Amniotic epithelial cell (primary cell): ENCODE results near the gene CEP78.
A peak's percentile ranks its signal among the peaks of the same experiment; 100 is the strongest.
"Not testable (repeated sequence)": the region's sequence is repeated elsewhere in the genome, so short reads cannot be mapped to it uniquely, and the experiment has no call there.

Experiments used
- DNase-seq: peaks from one replicate; pipeline ENCODE4 v3.0.0-alpha.2; 2010; ENCODE audit warnings: low read depth

Gene CEP78, protein sequence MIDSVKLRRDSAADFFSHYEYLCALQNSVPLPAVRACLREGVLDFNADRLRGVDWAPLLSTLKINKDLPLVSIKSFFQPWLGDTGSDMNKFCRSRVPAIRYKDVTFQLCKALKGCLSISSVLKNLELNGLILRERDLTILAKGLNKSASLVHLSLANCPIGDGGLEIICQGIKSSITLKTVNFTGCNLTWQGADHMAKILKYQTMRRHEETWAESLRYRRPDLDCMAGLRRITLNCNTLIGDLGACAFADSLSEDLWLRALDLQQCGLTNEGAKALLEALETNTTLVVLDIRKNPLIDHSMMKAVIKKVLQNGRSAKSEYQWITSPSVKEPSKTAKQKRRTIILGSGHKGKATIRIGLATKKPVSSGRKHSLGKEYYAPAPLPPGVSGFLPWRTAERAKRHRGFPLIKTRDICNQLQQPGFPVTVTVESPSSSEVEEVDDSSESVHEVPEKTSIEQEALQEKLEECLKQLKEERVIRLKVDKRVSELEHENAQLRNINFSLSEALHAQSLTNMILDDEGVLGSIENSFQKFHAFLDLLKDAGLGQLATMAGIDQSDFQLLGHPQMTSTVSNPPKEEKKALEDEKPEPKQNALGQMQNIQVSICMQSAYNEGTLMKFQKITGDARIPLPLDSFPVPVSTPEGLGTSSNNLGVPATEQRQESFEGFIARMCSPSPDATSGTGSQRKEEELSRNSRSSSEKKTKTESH

DNA sequence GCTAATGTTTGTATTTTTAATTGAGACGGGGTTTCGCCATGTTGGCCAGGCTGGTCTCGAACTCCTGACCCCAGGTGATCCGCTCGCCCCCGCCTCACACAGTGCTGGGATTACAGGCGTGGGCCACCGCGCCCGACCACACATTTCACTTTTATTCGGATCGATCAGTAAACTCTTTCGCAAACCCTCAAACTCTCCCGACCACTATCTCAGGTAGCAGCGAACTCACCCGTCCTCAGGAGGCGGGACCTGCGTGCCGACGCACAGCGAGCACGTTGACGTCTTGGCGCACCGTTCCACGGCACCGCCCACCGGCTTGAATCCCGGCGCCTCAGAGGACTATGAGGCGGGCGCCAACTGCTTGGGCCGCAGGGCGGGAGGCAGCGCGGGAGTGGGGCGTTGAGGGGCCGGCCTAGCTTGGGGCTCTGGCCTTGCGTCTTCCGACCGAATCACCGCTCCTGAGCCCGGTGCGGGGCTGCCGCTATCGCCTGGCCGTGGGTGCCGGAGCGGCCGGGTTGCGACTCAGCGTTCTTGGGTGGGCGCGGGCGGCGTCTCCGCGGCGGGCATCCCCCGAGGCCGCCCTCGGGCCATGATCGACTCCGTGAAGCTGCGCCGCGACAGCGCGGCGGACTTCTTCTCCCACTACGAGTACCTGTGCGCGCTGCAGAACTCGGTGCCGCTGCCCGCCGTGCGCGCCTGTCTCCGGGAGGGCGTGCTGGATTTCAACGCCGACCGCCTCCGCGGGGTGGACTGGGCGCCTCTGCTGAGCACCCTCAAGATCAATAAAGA lies at the start of gene CEP78:
Gene CEP78 (plus strand): TSS at position 314 of the 789 bp plus-strand sequence. CDS start 276 bp downstream, at position 590.
- DNase-seq, result peak; percentile 92

DNA sequence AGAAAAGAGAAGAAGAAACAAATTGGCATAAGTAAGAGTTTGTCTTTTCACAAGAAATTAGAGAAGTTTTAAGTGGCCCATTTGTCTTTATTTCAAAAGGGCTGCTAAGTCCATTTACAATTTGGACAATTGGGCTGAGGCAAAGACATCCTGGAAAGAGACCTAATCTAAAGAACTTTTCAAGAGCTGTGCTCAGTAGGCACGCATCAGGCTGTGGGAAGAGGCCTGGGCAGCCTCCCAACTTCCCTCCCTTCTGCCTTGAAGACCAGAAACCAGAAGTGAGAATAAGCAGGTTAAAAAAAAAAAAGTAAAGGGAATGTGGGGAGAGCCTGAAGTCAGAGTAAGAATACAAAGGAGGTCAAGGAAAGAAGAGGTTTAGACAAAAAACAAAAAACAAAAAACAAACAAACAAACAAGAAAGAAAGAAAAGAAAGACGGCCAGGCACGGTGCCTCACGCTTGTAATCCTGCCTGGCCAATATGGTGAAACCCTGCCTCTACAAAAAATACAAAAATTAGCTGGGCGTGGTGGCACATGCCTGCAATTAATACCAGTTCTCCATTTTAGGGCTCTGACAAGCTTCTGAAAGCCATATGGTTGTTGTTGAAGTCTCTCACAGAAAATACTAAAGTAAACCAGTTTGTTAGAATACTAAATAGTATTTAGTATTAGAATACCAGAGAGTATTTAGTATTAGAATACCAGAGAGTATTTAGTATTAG lies 48.0 kb upstream of the CEP78 start:
- DNase-seq, result peak; percentile 46

DNA sequence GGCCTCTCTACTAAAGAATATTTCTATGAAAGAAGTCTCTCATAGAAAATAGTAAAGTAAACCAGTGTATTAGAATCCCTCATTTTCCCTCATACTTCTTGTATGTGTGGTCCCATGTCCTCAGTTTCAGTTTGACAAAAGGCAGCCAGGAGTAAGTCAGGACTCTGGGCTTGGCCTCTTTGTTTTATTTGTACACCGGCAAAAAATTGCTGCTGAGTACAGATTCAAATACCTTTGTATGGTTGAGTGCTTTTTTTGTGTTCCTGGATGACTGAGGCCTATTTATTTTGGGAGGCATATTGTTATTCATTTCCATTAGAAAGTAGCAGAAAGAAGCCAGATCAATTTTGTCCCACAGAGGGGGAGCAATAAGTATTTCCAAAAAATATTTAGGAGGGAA lies 47.3 kb upstream of the CEP78 start:
- DNase-seq, result no peak

DNA sequence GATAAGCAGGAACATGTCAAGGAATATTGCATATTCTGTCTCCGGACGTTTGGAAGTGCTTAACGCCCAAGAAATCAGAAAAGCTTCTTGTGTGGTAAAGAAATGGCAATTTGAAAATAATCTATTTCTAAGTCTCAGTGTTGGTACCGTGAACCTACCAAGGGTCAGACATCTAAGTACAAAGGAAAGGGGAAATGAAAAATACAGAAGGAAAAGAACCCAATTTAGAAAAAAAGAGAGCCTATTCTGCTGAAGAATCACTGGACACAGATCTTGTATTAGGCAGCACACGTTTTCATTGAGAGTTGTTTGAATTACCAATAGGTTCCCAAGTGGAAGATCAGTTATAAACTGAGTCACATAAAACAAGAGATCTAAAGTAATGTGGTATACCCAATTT lies 46.9 kb upstream of the CEP78 start:
- DNase-seq, result no peak

- DNase-seq, result peak; percentile 89
Observed at GRCh38 chr9:78189461-78189860, 46.4 kb upstream of the CEP78 start.

- no peak for DNase-seq
Observed at GRCh38 chr9:78191931-78192330, 43.9 kb upstream of the CEP78 start.

DNA sequence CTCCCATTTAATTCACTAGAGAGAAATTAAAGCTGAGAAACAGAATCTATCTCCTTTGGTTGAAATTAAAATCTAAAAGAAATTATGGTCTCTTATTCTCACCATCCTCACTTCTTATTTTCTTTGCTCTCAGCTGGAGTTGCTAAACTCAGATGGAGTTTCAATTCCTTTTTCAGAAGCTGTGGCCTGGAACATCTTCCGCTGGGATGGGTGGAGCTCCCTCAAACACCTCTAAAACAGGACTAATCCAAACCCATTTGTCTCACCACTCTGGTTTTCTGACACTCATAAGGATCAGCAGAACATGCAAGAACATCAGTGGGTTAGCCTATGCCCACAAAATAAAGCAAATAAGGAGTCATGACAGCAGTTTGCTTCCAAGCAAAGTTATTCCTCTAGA lies 39.6 kb upstream of the CEP78 start:
- no peak for DNase-seq

DNA sequence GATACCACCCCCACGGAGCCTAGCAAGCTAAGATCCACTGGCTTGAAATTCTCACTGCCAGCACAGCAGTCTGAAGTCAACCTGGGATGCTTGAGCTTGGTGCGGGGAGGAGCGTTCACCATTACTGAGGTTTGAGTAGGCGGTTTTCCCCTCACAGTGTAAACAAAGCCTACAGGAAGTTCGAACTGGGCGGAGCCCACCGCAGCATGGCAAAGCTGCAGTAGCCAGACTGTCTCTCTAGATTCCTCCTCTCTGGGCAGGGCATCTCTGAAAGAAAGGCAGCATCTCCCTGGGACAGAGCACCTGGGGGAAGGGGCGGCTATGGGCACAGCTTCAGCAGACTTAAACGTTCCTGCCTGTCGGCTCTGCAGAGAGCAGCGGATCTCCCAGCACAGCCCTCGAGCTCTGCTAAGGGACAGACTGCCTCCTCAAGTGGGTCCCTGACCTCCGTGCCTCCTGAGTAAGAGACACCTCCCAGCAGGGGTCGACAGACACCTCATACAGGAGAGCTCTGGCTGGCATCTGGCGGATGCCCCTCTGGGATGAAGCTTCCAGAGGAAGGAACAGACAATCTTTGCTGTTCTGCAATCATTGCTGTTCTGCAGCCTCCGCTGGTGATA lies 34.6 kb upstream of the CEP78 start:
- DNase-seq, result peak; percentile 36

DNA sequence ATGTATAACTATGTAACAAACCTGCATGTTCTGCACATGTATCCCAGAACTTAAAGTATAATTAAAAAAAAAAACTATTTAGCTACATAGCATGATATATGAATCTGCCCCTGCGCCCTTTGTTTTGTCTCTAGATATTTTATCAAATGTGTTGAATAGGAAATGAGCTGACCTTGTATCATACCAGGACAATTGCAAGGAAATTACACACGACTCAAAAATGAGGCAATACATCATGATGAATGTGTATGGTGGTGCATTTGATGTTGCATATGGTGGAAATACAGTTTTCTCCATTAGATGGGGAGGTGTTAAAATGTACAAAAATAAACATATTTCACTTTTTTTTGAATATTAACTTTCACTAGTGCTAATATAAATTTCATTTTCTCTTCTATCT lies 28.6 kb upstream of the CEP78 start:
- DNase-seq, result no peak

DNA sequence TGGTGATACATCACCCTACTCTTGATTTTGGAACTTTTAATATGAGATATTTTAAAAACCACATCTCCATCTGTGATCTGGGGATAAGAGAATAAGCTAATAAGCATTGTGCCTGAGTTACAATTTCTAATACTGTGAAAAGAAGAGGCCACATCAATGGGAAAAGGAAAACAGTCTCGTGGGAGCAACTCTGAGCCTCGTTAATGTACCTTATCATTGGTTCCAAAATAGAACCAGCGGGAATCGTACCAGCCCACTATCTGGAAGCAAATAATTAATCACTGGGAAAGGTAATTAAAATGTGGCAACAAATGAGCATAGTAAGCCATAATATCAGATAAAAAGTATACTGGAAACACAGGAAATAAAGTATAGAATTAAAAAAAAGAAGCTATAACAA lies 28.0 kb upstream of the CEP78 start:
- DNase-seq, result no peak

GRCh38 chr9:78209127-78209526 lies 26.7 kb upstream of the CEP78 start:
- no peak for DNase-seq

DNA sequence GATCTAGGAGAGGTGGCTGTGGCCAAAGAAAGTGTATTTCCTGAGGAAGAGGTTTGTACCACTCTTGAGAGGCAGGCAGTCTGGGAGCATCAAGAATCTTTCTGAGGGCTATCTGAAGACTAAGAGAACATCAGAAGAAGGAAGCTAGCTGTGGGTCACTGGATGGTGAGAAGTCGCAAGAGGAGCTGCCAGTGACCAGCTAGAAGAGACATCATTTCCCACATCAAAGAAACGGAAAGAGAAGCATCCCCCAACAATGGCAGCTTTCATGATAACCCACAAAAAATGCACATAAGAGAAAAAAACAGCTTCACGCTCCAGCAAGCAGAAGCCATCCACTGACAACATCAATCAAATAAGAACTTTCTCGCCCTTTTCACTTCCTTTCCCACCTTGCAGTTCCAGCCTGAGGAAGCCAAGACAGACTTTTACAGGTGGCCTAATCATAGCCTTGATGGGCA lies 25.0 kb upstream of the CEP78 start:
- no peak for DNase-seq

DNA sequence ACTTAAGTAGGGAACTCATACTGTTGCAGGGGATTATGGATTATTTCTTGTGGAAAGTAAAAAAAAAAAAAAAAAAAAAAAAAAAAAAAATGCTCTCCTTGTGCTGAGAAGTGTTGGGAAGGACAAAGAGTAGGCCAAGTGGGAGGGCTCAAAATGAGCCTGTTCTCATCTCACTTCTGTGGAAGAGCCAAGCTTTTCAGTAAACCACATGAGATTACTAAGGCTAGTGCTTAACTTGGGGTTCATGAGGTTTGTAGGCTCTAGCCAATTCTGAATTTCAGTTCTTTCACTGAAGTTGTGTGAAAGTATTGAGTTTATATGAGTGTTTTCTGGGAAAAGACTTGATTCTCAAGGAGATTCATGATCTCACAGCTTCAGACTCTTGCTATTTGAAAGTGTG lies 23.0 kb upstream of the CEP78 start:
- no peak for DNase-seq

- DNase-seq, result peak; percentile 63
Observed at GRCh38 chr9:78213712-78214111, 22.2 kb upstream of the CEP78 start.

- DNase-seq, result no peak
Observed at GRCh38 chr9:78214492-78214891, 21.4 kb upstream of the CEP78 start.

GRCh38 chr9:78215706-78216105 lies 20.2 kb upstream of the CEP78 start:
- DNase-seq, result peak; percentile 45

DNA sequence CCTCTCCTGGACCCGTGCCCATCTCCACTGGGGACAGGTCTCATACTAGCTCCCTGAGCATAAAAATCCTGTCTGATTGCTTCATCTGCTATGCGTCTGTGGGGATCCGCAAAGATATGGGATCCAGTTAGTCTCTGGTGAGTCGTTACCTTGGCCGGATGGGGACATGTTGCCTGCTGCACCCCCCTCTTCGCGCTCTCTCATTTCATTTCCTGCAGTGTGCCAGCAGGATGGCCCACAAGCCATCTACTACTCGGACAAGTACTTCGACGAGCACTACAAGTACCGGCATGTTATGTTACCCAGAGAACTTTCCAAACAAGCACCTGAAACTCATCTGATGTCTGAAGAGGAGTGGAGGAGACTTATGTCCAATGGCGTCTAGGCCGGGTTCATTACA lies 17.0 kb upstream of the CEP78 start:
- DNase-seq, result no peak

DNA sequence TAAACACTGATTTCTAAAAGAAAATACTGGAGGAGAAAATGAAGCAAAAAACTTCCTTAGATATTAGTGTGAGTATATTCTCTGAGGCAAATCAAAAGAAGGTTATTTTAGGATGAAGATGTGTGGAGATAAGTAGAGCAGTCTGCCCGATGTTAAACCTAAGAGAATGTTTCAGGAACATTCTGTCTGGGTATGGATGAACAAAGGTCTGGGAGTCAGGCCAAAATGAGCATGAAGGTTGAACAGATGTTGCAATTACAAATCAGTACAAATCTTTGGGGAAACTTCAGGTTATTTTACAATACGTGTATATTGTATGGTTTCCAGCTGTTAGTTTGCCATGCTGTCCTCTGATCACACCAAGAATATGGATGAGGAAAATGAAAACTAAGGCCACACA lies 14.4 kb upstream of the CEP78 start:
- DNase-seq, result peak; percentile 65

GRCh38 chr9:78221841-78222240 lies 14.0 kb upstream of the CEP78 start:
- not testable (repeated sequence) for DNase-seq

- DNase-seq, result no peak
Observed at GRCh38 chr9:78230761-78231160, 5.1 kb upstream of the CEP78 start.

DNA sequence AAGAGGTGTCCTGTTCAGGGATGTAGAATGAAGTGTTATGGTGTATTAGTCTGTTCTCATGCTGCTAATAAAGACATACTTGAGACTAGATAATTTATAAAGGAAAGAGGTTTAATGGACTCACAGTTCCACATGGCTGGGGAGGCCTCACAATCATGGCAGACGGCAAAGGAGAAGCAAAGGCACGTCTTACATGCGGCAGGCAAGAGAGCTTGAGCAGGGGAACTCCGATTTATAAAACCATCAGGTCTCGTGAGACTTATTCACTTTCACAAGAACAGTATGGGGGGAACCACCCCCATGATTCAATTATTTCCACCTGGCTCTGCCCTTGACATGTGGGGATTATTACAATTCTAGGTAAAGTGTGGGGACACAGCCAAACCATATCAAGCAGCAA lies 3.4 kb upstream of the CEP78 start:
- DNase-seq, result not testable (repeated sequence)
